ENCODE results near the gene PCDHA2. TPM values are rescaled to one million over a fixed set of nuclear protein-coding genes. Genes with fewer than 3 reads are reported as not detected.
"Not testable (repeated sequence)": the region's sequence is repeated elsewhere in the genome, so short reads cannot be mapped to it uniquely, and the experiment has no call there.

The PCDHA2 gene
- polyA plus RNA-seq (ENCODE audit: insufficient read length) = 0.20 TPM
- long read RNA-seq, donor 1 = 0 reads
- long read RNA-seq, donor 2 = 0 reads
- long read RNA-seq, donor 3 = 0 reads
- long read RNA-seq, donor 4 = 0 reads
- long read RNA-seq, donor 5 = 0 reads
- long read RNA-seq, donor 6, full-length matches to known transcripts = 1 of 1 reads
- long read RNA-seq, donor 6, partial matches to known transcripts = 0 of 1 reads
- long read RNA-seq, donor 6, other reads (novel, unspliced or antisense) = 0 of 1 reads
- long read RNA-seq, donor 7 = 0 reads
- long read RNA-seq, donor 8 = 0 reads

- DNase-seq = no peak
Measured at GRCh38 chr5:140794595-140795258, at the start of gene PCDHA2. Gene PCDHA2 (plus strand): TSS chr5:140794852.

GRCh38 chr5:140753561-140753960 lies 41.1 kb upstream of the PCDHA2 start:
- DNase-seq = no peak

GRCh38 chr5:140764177-140764973 lies 30.3 kb upstream of the PCDHA2 start:
- DNase-seq = no peak

GRCh38 chr5:140767444-140767843 lies 27.2 kb upstream of the PCDHA2 start:
- no peak for DNase-seq

- DNase-seq = no peak
Measured at GRCh38 chr5:140780512-140780911, 14.1 kb upstream of the PCDHA2 start.

- DNase-seq = no peak
Measured at GRCh38 chr5:140785905-140786686, 8.6 kb upstream of the PCDHA2 start, which contains the start of gene PCDHA1. Gene PCDHA1 (plus strand): TSS chr5:140786140.

- not testable (repeated sequence) for DNase-seq
Measured at GRCh38 chr5:140787422-140787821, 7.2 kb upstream of the PCDHA2 start.

GRCh38 chr5:140787849-140788504 lies 6.7 kb upstream of the PCDHA2 start:
- DNase-seq = not testable (repeated sequence)

GRCh38 chr5:140791089-140791488 lies 3.6 kb upstream of the PCDHA2 start:
- DNase-seq = no peak

GRCh38 chr5:140795259-140795641 lies 598 bp downstream of the PCDHA2 start:
- no peak for DNase-seq

GRCh38 chr5:140796072-140796717 lies 1.5 kb downstream of the PCDHA2 start:
- not testable (repeated sequence) for DNase-seq

- DNase-seq = no peak
Measured at GRCh38 chr5:140796718-140797095, 2.1 kb downstream of the PCDHA2 start.

GRCh38 chr5:140800816-140801493 lies 6.3 kb downstream of the PCDHA2 start, which contains the start of gene PCDHA3:
Gene PCDHA3 (plus strand): TSS chr5:140801057.
- no peak for DNase-seq

- no peak for DNase-seq
Measured at GRCh38 chr5:140801494-140801841, 6.8 kb downstream of the PCDHA2 start.

GRCh38 chr5:140802381-140802780 lies 7.7 kb downstream of the PCDHA2 start:
- not testable (repeated sequence) for DNase-seq

GRCh38 chr5:140802781-140803271 lies 8.2 kb downstream of the PCDHA2 start:
- DNase-seq = no peak

GRCh38 chr5:140806834-140807775 lies 12.5 kb downstream of the PCDHA2 start, which contains the start of gene PCDHA4:
Gene PCDHA4 (plus strand): TSS chr5:140807068.
- no peak for DNase-seq

GRCh38 chr5:140808241-140808888 lies 13.7 kb downstream of the PCDHA2 start:
- DNase-seq = not testable (repeated sequence)
